NCI-H2107 treated with DMSO at 0.1 percent for 48 hours (cell line): ENCODE measurements around the gene SNCB.

Source experiments
- DNase-seq: peaks from one replicate; lab custom pipeline; 2025; ENCODE audit not compliant: unreplicated experiment; lab: John Stamatoyannopoulos, UW

Gene SNCB

DNA sequence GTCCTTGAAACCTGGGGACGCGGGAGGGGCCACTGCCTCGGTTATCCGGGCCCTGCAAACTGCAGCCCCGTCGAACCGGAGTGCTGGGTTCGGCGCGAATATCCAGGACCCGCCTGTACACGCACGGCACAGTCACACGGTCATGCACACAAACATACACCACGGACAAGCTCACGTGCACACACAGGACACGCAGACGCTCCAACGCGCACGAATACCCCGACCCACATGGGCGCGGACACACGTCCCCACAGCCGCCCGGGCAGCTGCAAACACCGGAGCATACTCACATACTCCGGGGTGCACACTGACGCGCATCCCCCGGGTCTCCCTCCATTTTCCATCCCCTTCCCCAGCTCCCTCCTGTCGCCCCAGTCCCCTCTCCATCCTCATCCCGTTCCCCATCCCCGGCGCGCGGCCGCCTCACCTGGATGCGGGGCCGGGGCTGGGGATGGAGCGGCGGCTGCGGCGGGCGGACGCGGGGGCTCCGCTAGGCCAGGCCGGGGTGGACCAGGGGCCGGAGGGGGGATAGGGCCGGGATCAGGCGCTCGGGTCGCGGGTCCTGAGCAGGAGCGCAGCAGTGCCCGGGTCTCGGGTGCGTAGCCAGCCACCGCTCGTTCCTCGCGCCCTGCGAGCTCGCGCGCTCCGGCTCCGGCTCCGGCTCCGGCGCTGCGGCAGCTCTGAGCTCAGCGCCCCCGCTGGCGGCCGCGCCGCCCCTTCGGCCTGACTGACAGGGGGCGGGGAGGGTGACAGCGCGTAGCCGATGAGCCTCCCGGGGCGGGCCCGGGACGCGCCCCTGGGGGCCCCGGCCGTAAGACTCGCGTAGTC, at the start of gene SNCB, which contains the start of gene EIF4E1B:
Gene SNCB (minus strand): TSS at position 682 of the 828 bp plus-strand sequence. CDS start 880 bp downstream, outside the sequence.
Gene EIF4E1B (plus strand): TSS at position 823 of the 828 bp plus-strand sequence. CDS start 12,113 bp downstream, outside the sequence.
- no peak for DNase-seq

DNA sequence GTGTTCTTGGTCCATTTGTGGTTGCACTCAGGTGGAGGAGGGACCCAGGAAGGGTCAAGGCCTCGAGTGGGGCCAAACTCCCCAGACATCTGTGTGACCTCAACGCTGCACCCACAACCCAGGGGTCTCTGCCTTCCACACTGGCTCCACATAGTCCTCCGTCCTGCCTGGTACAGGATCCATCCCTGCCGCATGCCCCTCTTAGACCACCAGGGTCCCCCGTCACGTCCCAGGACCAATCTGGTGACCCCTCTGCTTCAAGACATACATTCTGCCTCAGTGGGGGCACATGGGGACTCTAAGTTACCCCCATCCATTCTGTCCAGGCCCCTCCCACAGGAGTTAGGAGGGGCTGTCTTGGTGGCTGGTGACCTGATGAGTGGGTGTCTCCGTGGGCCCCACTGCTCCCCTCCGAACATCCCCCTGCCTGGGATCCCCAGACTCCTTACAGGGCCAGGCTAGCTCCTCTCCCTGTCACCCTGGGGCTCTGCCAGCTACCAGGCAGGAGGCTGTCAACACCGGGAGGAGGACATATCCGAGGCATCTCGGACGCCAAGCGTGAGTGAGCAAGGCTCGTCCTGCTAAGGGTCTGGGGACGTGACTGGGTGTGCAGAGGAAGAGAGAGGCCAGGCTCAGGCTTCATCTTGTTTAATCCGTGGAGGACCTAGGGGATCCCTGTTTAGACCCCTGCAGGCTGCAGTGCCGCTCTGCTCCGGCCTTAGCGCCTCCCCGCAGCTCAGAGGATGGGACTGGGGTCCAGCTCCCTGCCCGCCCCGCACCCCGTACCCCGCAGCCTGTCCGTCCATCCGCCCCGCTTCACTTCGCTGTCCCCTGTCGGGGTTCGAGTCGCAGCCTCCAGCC, 49.3 kb upstream of the SNCB start:
- no peak for DNase-seq

- DNase-seq, result no peak
These were observed 48.2 kb upstream of the SNCB start for GRCh38 chr5:176678584-176678983.

DNA sequence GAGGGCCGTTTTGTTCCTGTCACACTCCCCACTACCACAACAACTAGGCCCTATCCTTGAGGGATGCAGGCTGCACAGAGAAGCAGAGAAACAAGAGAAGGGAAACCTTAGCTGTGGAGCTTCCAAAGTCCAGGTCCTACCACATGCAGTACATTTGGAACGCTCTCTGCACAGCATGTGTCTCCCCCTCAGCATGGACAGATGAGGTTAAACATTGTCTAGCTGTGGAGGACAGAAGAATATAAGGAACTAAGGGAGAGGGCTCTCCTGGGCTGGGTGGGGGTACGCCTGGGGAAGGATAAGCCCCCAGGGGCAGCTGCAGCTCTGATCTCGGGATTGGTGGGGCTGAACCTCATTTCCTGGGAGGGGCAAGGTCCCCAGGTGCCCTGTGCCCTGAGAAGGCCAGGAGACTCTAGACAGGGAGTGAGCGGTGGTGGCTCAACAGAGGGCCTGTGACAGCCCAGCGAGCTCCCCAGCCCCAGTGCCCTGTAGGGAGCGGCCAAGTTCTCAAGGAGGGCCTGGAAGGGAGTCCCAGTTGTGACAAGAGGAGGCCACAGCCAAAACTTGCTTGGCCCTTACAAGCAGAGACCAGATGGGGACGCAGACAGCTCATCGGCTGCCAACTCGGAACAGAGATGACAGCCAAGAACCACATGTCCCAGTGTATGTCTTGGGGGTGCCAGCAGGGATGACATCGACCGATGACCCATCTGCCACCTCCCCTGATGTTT, 47.0 kb upstream of the SNCB start:
- DNase-seq, result no peak

- DNase-seq, result no peak
These were observed 46.1 kb upstream of the SNCB start for GRCh38 chr5:176676361-176676824.

- no peak for DNase-seq
These were observed 45.5 kb upstream of the SNCB start for GRCh38 chr5:176675676-176676360.

DNA sequence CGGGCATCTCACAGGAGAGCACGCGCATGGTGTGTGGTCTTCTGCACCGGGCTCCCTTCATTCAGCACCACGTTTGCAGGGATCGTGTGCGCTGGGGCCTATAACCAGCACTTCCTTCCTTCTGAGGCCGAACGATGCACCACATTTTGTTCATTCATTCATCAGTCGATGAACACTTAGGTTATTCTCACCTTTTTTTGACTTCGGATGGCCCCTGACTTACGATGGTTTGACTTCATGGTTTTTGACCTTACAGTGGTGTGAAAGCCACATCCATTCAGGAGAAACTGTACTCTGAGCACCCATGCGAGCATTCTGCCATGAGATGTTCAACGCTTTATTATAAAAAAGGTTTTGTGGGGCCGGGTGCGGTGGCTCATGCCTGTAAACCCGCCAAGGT, 44.5 kb upstream of the SNCB start:
- no peak for DNase-seq

- DNase-seq, result no peak
These were observed 43.6 kb upstream of the SNCB start for GRCh38 chr5:176673651-176674583.

GRCh38 chr5:176671890-176672747, 41.8 kb upstream of the SNCB start:
- DNase-seq, result no peak

- DNase-seq, result no peak
These were observed 41.1 kb upstream of the SNCB start for GRCh38 chr5:176671399-176671798.

GRCh38 chr5:176670449-176670848, 40.1 kb upstream of the SNCB start:
- no peak for DNase-seq

DNA sequence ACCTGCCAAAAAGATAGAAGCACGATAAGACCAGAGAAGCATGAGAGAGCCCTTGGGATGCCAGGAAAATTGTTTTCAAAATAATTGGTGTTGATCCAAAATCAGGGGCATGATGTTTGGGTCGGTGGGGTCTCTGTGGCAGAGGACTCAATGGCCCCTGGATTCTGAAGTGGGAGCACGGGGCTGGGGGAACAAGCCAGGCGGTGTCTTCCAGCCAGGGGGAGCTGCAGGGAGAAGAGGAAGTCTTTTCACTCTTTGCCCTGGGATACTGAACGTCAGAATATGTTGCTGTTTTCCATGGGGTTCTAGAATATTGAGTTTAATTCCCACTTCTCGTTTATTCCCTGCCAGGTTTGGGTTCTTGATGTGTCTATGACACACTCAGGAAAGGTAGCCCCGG, 37.3 kb upstream of the SNCB start:
- DNase-seq, result no peak

DNA sequence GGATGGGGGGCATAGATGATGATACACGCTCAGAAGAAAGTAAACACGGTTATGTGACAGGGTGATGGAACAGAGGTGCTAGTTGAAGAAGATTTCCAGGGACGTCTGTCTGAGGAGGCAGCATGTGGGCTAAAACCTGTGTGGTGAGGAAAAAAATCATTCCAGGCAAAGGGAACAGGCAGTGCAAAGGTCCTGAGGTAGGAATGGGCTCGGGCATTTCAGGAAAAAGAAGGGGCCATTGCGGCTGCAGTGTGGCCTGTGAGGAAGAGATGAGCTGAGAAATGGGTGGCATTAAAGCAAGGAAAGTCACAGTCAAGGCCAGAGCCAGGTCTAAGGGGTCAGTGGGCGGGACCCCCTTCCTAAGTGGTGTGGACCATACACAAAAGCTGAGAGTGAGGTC, 35.2 kb upstream of the SNCB start:
- DNase-seq, result no peak

- DNase-seq, result no peak
These were observed 34.6 kb upstream of the SNCB start for GRCh38 chr5:176664886-176665285.

DNA sequence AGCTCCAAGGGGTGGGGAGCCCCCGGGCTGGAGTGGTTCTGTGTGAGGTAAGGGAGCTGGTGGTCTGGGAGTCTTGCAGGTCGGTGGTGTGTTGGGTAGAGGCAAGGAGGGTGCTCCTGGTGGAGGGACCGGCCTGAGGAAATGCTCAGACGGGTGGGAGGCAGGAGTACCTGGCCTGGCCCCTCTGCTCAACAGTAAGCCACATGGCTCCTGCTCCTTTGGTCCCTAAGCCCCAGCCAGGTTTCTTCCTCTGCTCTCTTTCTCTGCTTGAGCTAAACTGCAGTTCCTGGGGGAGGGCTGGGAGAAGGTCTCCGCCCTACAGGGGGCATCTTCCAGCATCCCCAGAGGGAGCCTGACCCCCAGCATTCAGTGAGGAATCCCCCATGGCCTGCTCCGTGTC, 34.1 kb upstream of the SNCB start:
- no peak for DNase-seq

DNA sequence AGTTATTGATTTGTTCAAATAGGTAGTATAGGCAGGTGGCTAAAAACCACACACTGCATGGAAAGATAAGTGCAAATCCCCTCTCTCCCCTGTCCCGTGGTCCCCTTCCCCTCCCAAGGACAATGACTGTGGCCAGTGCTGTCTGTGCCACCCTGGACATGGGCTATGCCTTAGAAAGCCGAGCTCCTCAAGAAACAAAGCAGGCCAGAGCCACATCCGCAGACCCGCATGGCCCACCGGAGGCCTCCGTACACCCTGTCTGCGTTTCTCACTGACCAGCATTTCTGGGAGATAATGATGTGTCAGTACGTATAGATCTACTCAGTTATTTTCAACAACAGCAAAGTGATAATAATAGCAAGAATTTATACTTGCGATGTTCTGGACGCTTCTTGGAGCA, 33.2 kb upstream of the SNCB start:
- no peak for DNase-seq

GRCh38 chr5:176662371-176663333, 32.3 kb upstream of the SNCB start:
- no peak for DNase-seq
